Lung microvascular endothelial cell (primary cell): ENCODE results near the gene STMN1. TPM values are rescaled to one million over a fixed set of nuclear protein-coding genes. Genes with fewer than 3 reads are reported as not detected.
A peak's percentile ranks its signal among the peaks of the same experiment; 100 is the strongest.

Source experiments
- DNase-seq, 2 donors: peaks; one replicate each; pipeline versions ENCODE4 v3.0.0 to v3.0.0-alpha.2; 2010; ENCODE audit warnings: low read depth in 2 of 2
- total RNA-seq: library from RNA; depleted of rRNA; stranded (reverse); fragments of >200 nt; gene quantifications from 2 replicates; pipeline ENCODE4 v1.2.1, GENCODE V29; 2014

The STMN1 gene
- total RNA-seq, 1 donor from 2014 or later = 212 TPM

DNA sequence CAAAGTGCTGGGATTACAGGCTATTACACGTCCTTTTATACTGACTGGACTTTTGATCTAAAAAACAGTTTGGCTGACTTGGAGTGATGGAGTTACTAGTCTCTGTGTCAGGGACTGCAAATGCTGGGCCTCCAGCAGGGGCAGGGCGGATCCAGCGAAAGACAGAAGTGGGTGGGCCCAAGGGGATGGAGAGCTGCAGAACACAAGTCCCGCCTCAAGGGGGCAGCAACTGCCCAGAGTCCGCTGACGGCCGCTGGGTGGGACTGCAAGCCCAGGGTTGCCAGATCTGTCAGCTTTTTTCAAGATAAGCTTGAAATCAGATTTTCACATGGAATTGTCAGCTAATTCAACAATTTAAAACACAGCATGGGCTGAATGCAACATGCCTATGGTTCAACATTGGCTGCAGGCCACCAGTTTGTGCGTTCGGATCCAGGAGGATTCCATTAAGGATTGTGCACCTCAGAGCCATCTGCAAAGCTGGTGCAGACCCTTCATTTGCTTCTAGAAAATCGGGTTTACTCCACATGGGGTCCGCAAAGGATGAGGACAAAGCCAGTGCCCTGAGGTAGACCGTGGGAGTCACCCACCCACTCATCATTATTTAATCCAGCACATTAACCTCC is 10.7 kb downstream of the STMN1 start:
- peak; percentile 94 to 95 for DNase-seq

DNA sequence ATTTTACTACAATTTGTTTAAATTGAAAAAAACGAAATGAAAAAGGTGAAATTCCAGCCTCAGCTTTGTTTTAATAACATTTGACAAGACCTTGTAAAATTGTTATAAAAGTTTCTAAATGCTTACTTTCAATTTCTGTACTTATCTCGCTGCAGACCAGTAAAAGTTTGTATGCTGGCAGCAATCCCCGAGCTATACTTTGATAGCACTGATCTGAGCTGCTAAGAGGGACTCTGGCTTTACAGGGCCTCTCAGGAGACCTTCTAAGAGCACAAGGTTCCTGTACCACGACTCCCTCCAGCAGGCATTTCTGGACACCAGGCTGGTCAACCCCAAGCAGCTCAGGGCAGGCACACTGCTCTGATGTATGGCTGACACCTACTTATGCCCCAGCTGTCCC is 13.1 kb downstream of the STMN1 start:
- DNase-seq = no peak

DNA sequence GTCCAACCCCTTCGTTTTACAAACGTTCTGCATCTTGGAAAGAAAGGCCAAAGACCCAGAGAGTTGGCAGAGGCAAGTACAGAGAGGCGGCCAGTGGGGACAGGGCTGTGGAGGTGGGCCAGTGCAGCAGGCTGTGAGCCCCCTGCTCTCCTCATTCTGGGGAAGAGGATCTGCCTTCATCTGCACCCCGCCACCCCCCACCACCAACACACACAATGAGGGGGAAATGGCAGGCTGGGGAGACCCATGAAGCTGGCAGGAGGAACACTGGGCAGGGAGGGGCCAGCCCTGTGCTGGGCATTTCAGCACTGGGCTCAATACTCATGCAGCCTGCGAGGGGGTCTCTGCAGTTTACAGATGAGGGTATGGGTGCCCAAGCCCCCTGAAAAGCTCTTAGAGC is 14.6 kb downstream of the STMN1 start:
- DNase-seq = no peak

DNA sequence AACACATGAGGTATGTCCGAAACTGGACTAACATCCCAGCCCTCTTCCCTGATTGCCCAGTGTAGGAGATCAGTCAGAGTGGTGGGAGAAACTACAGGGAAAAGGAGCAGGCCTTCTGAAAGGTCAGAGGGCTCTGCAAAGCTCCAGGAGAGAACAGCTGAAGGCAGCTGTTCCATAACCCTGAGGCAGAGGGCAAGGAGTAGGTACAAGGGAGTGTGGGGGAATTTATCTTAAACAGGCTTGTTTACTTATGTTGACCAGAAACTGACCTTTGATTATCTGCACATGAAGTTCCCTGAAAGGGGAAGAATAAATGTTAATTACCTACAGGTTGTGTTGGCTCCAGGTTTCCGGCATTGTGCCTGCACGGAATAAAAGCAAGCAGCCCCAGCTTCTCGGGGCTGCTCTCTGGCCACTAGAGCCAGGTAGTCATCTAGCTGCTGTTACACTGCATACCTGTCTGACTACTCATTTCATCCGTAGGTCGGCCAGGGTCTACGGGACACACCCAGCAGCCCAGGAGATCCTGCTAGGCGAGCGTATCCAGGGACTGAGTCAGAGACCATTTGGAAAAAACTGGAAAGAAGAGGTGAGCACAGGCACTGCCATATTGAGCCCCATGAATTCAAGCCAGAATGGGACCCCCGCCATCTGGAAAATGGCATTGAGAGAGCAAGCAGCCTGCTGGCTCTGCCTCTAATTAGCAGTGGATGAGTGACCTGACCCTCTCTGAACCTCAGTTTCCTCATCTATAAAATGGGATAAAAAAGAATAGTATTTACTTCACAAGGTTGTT is 15.8 kb downstream of the STMN1 start:
- no peak for DNase-seq

DNA sequence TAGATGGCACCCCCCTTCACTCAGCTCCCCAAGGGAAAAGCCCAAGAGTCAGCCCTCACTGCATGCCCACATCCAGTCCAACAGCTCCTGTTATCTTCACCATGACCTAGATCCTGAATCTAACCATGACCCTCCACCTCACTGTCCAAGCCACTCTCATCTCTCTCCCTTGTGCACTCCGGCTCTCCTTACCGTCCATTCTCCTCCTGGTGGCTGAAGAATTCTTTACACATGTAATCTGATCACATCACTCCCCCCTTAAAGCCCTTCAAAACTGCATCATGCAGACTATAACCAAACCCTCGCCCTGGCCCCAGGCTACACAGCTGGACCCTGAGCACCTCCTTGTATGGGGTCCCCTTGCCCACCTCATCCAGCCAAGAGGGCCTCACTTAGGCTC is 16.7 kb downstream of the STMN1 start:
- no peak for DNase-seq

DNA sequence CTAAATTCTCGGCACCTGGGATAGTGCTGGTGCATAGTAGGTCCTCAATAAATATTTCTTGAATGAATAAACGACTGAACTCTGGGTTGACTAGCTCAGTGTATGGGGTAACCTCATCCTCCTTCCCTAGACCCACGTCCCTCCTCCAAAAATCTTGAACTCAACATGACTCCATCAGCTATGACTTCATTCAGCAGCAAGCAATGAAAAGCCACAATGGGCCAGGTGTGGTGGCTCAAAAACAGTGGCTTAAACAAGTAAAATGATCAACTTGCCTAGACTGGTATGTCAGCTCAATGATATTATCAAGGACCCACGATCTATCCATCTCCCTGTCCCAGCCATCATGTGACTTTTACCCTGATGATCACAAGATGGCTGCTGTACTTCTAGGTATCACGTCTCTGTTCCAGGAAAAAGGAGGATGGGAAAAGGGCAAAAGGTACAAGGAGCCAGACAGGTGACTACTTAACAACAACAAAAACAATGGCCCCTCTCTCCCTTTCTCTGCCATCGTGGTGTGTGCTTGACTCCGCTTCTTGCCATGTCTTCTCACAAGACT is 17.7 kb downstream of the STMN1 start:
- DNase-seq = no peak

DNA sequence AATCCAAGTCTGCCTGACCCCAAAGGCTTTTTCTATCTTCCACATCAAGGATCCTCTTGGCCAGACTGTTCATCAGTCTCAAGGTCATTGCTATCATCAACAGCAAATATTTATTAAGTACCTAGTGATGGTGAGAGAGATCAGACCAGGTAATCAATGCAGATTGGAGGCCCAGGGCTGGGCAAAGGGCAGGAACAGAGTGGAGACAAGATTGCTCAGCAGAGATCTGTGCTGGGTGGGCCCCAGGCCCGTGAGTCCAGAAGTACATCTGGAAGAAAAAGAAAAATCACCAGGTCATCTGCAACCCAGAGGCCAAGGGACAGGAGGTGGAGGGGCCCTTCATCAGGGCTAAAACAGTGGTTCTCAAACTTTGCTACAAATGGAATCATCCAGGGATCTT is 20.6 kb downstream of the STMN1 start:
- DNase-seq = no peak

DNA sequence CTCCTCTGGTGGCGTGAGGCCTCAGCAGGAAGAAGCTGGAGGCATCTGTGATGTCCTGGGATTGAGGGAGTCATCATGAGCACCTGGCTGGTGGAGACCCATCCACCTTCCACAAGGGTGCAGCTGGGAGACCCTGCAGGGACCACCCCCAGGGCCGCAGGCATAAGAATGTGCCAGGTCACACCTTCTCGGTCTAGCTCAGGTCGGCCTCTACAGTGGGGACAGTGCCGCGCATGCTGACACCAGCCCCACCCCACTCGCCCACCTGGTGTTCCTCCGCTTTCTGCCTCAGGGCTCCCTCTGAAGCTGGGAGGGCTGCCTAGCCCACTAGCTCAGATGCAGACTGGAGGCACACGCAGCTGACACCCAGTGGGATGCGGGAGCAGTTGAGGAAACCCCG is 25.0 kb downstream of the STMN1 start:
- no peak for DNase-seq

DNA sequence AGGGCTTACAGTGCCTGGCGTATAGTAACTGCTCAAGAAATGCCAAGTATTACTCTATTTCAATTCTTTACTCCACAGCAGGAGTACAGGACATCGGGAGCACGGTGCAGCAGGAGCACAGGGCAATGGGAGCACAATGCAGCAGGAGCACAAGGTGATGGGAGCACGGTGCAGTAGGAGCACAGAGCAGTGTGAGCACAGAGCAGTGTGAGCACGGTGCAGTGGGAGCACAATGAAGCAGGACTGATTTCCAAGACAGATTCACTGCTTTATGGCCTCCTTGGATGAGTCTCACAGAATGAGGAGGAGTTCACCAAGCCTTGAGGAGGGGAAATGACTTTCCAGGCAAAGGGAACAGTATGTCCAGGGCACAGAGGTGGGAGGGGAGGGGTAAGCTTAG is 25.7 kb downstream of the STMN1 start:
- no peak for DNase-seq

DNA sequence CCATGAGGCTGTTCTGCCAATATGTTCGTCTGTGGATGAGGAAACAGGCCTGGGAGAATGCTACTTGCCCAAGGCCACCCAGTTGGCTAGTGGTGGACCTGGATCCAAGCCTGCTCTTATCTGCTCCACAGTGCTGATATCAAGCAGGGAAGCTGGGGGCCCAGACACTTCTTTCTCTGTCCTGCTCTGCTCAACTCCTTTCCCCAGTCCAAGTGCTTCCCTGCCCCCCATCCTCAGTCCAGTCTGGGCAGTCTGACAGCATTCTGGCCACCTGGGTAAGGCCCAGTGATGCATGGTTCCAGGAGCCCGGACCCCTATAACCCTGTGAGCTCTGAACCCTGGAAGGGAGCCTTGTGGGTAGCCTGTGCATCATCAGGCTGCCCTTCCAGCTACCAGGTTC is 26.5 kb downstream of the STMN1 start:
- no peak for DNase-seq

DNA sequence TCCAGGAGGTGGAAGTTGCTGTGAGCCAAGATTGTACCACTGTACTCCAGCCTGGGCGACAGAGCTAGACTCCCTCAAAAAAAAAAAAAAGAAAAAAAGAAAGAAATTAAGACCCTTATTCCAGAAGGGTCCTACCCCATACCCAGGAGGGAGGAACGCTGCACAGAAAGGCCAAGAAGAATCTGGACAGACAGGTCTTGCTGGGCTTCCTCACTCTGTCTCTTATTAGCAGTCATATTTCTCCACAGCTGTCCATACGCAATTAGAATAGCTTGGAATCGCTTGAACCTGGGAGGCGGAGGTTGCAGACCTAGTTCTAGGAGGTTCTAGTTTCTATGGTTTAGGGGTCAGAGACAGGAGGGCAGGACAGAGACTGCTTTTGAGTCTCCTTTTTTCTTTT is 27.5 kb downstream of the STMN1 start:
- DNase-seq = no peak

DNA sequence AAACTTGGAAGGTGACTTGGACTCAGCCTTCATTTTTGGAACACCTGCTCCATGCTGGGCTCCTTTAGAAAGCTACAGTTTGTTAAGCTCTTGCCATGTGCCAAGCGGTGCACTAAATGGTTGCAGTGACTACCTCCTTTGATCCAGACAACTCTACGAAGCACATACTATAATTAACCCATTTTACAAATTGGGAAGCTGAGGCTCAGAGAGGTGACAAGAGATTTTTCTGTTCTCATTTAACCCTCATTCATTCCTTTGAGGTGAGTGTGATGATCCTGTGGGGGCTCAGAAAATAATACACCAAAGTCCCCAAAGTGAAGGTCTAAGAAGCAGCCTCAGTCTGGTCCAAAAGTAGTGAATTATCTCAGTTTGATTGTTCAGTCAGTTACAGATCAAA is 29.1 kb downstream of the STMN1 start:
- DNase-seq = no peak

DNA sequence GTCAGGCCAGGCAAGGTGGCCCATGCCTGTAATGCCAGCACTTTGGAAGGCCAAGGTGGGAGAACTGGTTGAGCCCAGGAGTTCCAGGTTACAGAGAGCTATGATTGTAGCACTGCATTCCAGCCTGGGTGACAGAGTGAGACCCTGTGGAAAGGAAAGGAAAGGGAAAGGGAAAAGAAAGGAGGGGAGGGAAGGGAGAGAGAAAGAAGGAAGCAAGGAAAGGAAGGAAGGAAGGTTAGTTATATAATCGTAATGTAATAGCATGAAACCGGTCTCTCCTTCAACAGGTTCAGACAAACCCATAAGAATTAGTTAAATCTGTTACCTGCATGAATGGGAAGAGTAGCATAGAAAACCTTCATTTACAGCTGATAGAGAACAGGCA is 29.5 kb downstream of the STMN1 start:
- DNase-seq = no peak

DNA sequence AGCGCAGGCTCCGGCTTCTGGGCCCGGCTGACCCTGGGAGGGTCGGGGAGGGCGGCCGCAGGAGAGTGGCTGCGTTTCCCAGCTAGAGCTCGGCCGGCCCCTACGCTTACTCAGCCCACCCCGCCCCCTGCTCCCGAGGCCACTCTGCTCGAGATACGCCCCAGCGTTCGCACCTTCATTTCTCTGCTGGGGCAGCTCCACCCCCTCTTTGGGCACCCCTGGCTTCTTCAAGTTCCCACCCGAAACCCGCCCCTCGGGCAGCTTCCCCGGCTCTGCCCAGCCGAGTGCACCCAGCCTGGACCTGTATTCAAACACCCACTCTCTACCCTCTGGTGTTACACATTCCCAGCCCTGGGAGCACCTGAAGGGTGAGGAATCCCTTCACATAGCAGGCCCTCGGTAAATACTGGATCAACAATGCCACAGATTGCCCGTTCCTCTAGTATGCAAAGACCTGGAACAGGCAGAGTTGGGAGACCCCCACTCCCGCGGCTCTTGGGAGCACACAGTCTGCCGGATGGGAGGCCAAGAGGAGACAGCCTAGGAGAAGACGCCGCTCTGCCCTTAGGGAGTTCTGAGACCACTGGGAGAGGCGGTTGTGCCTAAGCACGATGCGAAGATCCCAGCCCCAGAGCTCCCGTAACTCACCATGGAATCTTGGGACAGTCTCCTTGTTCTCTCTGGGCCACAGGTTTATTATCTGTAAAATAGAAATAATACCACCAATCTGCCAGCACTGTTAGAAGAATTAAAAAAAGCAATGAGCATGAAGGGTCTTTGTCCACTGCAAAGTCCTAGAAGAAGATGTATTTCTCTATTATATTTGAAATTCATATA is 30.1 kb downstream of the STMN1 start:
- DNase-seq = no peak

DNA sequence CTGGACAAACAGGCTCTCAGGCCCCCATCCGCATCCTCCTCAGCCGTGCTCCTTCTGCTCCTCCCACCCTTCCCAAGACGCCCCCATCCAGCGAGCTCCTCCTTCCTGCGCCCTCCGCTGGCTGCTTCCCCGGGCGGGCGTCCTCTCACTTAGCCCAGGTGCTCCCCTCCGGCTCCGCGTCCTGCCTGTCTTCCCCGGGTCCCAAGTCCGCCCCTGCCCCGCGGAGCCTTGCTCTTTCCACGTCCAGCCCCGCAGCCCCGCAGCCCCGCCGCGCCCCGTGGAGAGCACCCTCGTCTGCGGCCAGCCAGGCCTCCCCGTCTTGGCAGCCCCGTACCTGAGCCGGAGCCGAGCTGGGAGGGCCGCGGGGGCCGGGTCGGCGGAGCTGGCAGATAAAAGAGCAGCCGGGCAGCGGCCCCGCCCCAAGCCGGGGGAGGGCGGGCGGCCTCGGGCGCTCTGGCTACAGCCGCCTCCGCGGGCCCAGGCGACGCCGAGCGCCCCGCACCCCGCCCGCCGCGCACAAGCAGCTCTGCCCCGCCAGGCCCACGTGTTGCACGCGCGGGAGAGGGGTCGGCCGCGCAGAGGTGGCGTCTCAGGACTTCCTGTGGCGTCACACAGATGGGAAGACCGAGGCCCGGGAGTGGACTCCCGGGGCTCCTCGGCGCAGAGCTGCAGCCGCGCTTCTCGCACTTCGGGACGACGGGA is 30.9 kb downstream of the STMN1 start, which contains the start of gene PAQR7:
PAQR7 (minus strand) TSS at position 555 of the 702 bp plus-strand sequence. CDS start 11,869 bp downstream, outside the sequence.
- DNase-seq = peak; percentile 63 to 82

DNA sequence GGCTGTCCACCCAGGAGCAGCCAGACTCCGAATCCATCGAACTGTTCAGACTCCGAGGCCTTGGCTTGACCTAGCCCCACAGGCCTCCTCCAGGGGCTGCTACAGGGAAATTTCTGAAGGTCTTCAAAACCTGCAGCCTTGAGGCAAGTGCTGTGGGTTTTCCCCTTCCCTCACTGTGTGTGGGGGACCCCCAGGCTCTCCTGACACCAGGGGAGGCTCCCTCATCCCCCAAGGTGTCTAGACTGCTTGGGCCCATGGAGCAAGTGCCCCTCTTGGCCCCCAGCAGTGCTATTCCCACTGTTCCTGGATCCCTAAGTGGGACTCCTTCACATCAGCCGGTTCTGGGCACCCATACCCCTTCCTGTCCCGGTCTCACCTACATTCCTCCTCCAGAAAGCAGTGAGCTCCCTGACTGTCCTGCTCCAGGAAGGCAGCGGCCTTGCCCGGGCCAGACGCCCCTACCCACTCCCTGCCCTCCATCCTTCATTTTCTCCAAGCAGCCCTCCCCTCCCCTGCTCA is 31.5 kb downstream of the STMN1 start:
- DNase-seq = no peak

DNA sequence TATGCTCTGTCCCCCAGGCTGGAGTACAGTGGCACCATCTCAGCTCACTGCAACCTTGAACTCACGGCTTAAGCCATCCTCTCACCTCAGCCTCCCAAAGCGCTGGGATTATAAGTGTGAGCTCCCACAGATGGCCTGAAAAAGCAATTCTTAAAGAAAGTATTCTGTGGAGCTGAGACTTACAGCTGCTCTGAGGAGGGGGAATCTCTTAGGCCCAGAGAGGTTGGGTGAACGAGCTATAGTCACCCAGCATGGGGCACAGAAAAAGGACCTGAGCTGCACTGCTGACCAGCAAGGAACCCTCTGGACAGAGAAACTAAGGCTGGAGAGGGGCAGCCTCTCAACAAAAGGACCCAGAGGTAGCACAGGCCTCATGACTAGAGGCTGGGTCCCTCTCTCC is 32.0 kb downstream of the STMN1 start:
- DNase-seq = no peak

DNA sequence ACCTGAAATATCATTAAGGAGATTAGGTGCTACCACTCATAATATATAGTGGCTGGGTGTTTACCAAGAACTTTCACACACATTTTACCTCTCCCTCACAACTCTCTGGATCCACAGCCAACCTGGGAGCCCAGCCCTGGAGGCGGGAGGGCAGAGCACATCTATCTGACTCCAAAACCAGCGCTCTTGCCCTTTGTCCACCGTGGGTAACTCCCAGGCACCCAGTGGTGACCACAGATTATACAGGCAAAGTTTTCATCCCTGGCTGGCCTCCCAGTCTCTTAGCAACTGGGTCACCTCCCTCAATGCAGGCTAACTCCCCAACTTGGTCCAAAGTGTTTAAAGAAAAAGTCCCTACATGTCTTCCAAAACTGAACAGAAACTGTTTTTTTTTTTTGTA is 33.1 kb downstream of the STMN1 start:
- DNase-seq = no peak

DNA sequence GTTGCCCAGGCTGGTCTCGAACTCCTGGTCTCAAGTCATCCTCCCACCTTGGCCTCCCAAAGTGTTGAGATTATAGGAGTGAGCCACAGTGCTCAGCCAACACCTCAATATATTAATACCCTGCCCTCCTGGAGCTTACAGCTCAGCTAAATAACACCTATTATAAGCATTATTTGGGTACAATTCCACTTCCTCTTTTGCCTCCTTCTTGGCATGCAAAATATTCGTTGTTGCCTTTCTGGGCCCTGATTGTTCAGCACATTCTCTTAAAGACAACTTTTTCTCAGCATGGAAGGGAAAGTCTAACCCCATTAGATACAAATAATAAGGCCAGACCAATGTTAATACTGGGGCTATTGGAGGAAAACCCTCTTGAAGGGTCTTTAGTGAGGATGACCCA is 33.5 kb downstream of the STMN1 start:
- no peak for DNase-seq

DNA sequence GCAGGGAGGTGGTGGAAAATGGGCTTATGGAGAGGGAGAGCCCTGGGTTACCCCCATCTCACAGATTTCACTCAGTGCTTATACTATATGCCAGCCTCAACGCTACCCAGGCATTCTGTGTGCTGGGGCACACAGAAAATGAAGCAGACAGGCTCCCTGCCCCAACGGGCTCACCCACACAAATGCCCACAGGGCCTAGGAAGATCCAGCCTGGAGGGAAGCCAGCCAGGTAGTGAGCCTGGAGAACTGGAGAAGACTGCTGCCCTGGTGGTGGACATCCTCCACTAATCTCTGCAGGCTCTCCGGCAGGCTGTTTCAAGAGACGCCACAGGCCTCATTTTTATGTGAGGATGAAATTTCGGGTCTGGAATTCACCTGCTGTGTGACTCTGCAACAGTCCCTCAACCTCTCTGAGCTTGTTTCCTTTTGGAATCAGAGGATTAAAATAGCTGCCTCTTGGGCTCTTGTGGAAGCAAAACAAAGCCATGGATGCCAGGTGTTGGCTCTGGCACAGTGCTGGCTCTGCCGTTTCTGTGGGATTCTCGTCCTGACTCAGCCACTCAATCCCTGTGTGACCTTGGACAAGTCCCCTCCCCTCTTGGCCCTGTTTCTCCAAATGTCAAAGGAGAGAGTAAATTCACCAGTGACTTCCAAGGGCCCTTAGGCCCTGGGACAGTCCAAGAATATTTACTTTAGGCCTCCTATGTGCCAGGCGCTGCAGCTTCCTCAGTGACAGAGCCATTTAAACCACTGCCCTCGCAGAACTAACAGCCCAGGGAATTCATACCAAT is 34.3 kb downstream of the STMN1 start:
- no peak for DNase-seq
